K562 (cell line): ENCODE results near the gene TAS1R3. TPM values are rescaled to one million over a fixed set of nuclear protein-coding genes. Genes with fewer than 3 reads are reported as not detected.
A peak's percentile ranks its signal among the peaks of the same experiment; 100 is the strongest.

ENCODE experiments used
- CTBP1 ChIP-seq: fragments of 450-650 bp; IDR thresholded peaks from 2 replicates; pipeline ENCODE4 v1.6.1; 2016; ENCODE audit warnings: borderline replicate concordance
- E2F3 ChIP-seq: fragments of 250-450 bp; sonication (Bioruptor Pico); IDR thresholded peaks from 2 replicates; pipeline ENCODE4 v1.4.0; 2020; ENCODE audit warnings: mild to moderate bottlenecking
- E2F6 ChIP-seq, 2 experiments: IDR thresholded peaks; 2 replicates each; pipeline ENCODE4 v1.6.1; 2011; ENCODE audit warnings: borderline replicate concordance in 1 of 2, control low read depth in 1 of 2, low read depth in 1 of 2, low read length in 1 of 2, mild to moderate bottlenecking in 1 of 2, mixed read lengths in 1 of 2, moderate library complexity in 1 of 2; ENCODE audit not compliant: insufficient read depth in 1 of 2, insufficient read length in 1 of 2, poor library complexity in 1 of 2, severe bottlenecking in 1 of 2; ENCODE audit errors: extremely low read depth in 1 of 2
- FIP1L1 ChIP-seq: fragments of 200-400 bp; formaldehyde crosslinking; IDR thresholded peaks from 2 replicates; pipeline ENCODE4 v1.6.1; 2018; ENCODE audit warnings: mild to moderate bottlenecking, low read depth, low read length; ENCODE audit not compliant: poor library complexity, severe bottlenecking
- HDAC1 ChIP-seq, 2 experiments: fragments of 450-650 bp; IDR thresholded peaks; 2 replicates each; pipeline ENCODE4 v1.6.1; 2016 to 2017; ENCODE audit warnings: inconsistent platforms in 1 of 2, mild to moderate bottlenecking in 1 of 2, moderate library complexity in 1 of 2
- JUN ChIP-seq, 2 experiments: sonication (generic) in 1 of 2; formaldehyde crosslinking in 1 of 2; IDR thresholded peaks; 2 replicates each; pipeline versions ENCODE4 v1.6.1 to v1.8.0; 2012 to 2022; ENCODE audit warnings: borderline replicate concordance in 2 of 2, mild to moderate bottlenecking in 2 of 2, improper control_type of control experiment in 1 of 2, low read depth in 1 of 2, low read length in 1 of 2, missing genetic modification reagents in 1 of 2
- JUND ChIP-seq, 2 experiments: IDR thresholded peaks; 2 replicates in 1 of 2; 3 replicates in 1 of 2; pipeline ENCODE4 v1.6.1; 2011; ENCODE audit warnings: borderline replicate concordance in 2 of 2, low read depth in 2 of 2, low read length in 2 of 2, improper control_type of control experiment in 1 of 2, missing biosample characterization in 1 of 2, missing genetic modification characterization in 1 of 2, missing genetic modification reagents in 1 of 2
- MAFG ChIP-seq: fragments of 450-650 bp; conservative IDR thresholded peaks from 2 replicates; pipeline ENCODE4 v1.6.1; 2016; ENCODE audit warnings: missing genetic modification characterization, missing compliant biosample characterization
- NCOA6 ChIP-seq: fragments of 450-650 bp; IDR thresholded peaks from 2 replicates; pipeline ENCODE4 v1.6.1; 2017; ENCODE audit warnings: mild to moderate bottlenecking
- OTX1 ChIP-seq: fragments of 450-650 bp; formaldehyde crosslinking; IDR thresholded peaks from 2 replicates; pipeline ENCODE4 v1.4.0; 2022; ENCODE audit warnings: mild to moderate bottlenecking
- SNRNP70 ChIP-seq: fragments of 200-400 bp; formaldehyde crosslinking; optimal IDR thresholded peaks from 2 replicates; pipeline ENCODE3; 2017; ENCODE audit warnings: low read depth, low read length
- ZNF740 ChIP-seq, 3 experiments: fragments of 200-800 bp in 1 of 3; sonication (Bioruptor generic) in 1 of 3; sonication (generic) in 1 of 3; formaldehyde crosslinking in 1 of 3; IDR thresholded peaks; 2 replicates each; pipeline versions ENCODE4 v1.6.1 to v1.8.0; 2016 to 2022; ENCODE audit warnings: mild to moderate bottlenecking in 2 of 3, missing compliant biosample characterization in 2 of 3, missing genetic modification characterization in 2 of 3, missing genetic modification reagents in 1 of 3
- polyA plus RNA-seq, 8 experiments: library from polyadenylated mRNA; depleted of rRNA in 4 of 8; stranded (reverse) in 5 of 8; unstranded in 3 of 8; fragments of >200 nt; fragmentation: Nextera tagmentation in 2 of 8; fragmentation: Illumina TruSeq in 1 of 8; extraction: Ambion mirVana in 2 of 8; extraction: Trizol in 1 of 8; gene quantifications; 2 replicates each; pipeline versions ENCODE4 v1.2.1 to v1.2.3, GENCODE V29; 2011 to 2014; ENCODE audit warnings: inconsistent platforms in 1 of 8, missing spikeins in 1 of 8
- total RNA-seq, 7 experiments: library from RNA; depleted of rRNA in 6 of 7; stranded (reverse); fragments of >200 nt in 6 of 7; fragmentation: Illumina TruSeq in 2 of 7; extraction: Trizol in 2 of 7; gene quantifications; 2 replicates each; pipeline versions ENCODE4 v1.2.1 to v1.2.3, GENCODE V29; 2011 to 2021; ENCODE audit warnings: low replicate concordance in 1 of 7
- TF ChIP-seq, protein P1 (sequence below): sonication (generic); formaldehyde crosslinking; IDR thresholded peaks from 2 replicates; pipeline ENCODE4 v1.8.0; 2023; ENCODE audit warnings: mild to moderate bottlenecking, missing genetic modification reagents
- TF ChIP-seq, protein P2 (sequence below): sonication (generic); formaldehyde crosslinking; IDR thresholded peaks from 2 replicates; pipeline ENCODE4 v1.8.1; 2023; ENCODE audit warnings: mild to moderate bottlenecking, missing genetic modification reagents
- TF ChIP-seq, protein P3 (sequence below), 2 experiments: fragments of 450-650 bp in 1 of 2; sonication (generic) in 1 of 2; formaldehyde crosslinking; conservative IDR thresholded peaks; 2 replicates each; pipeline versions ENCODE4 v1.4.0 to v1.8.1; 2020 to 2022; ENCODE audit warnings: mild to moderate bottlenecking in 1 of 2, missing genetic modification reagents in 1 of 2

Gene TAS1R3
- total and polyA plus RNA-seq, 9 of the 15 experiments (the other 6 are each of a cell fraction or from before 2014, with no cell fraction given): 0.07 to 0.13 TPM; not detected in 7

GRCh38 chr1:1358433-1359271, 27.6 kb downstream of the TAS1R3 start, which contains the start of gene MXRA8 (continued):
- TF ChIP-seq JUND (IDR thresholded peaks at IDR 0.05; ENCODE audit: borderline replicate concordance, low read depth, low read length): peak; percentile 76; the same call in 1 of the 2 replicates
- peak; percentile 44; the same call in 1 of the 3 replicates for TF ChIP-seq JUND (tag; IDR thresholded peaks at IDR 0.05; ENCODE audit: borderline replicate concordance, low read depth, low read length)
- TF ChIP-seq OTX1: no peak
- TF ChIP-seq FIP1L1: peak; percentile 53
- TF ChIP-seq ZNF740 (CRISPR knock-in tag; IDR thresholded peaks at IDR 0.05): no peak
- TF ChIP-seq ZNF740 (tag; IDR thresholded peaks at IDR 0.05): peak in 1 of 2 experiments; percentile 62; a peak in 1 of 4 replicates
- TF ChIP-seq SNRNP70: no peak
- TF ChIP-seq E2F6 (IDR thresholded peaks at IDR 0.05; ENCODE audit: borderline replicate concordance in 1 of 2, extremely low read depth in 1 of 2, insufficient read depth in 1 of 2, insufficient read length in 1 of 2, low read depth in 1 of 2, low read length in 1 of 2, poor library complexity in 1 of 2, severe bottlenecking in 1 of 2): peak in 1 of 2 experiments; percentile 45
- TF ChIP-seq E2F3 (CRISPR knock-in tag): no peak
- TF ChIP-seq CTBP1: peak; percentile 56; the same call in 1 of the 2 replicates
- 0 out of 2 replicates have a peak, but pooled peaks have one; percentile 22 for TF ChIP-seq JUN (IDR thresholded peaks at IDR 0.05; ENCODE audit: borderline replicate concordance, low read depth, low read length)
- no peak for TF ChIP-seq JUN (CRISPR knock-in tag; IDR thresholded peaks at IDR 0.05; ENCODE audit: borderline replicate concordance)
- TF ChIP-seq NCOA6: peak; percentile 75
- TF ChIP-seq, protein P1, sequence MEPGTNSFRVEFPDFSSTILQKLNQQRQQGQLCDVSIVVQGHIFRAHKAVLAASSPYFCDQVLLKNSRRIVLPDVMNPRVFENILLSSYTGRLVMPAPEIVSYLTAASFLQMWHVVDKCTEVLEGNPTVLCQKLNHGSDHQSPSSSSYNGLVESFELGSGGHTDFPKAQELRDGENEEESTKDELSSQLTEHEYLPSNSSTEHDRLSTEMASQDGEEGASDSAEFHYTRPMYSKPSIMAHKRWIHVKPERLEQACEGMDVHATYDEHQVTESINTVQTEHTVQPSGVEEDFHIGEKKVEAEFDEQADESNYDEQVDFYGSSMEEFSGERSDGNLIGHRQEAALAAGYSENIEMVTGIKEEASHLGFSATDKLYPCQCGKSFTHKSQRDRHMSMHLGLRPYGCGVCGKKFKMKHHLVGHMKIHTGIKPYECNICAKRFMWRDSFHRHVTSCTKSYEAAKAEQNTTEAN: no peak
- TF ChIP-seq, protein P2, sequence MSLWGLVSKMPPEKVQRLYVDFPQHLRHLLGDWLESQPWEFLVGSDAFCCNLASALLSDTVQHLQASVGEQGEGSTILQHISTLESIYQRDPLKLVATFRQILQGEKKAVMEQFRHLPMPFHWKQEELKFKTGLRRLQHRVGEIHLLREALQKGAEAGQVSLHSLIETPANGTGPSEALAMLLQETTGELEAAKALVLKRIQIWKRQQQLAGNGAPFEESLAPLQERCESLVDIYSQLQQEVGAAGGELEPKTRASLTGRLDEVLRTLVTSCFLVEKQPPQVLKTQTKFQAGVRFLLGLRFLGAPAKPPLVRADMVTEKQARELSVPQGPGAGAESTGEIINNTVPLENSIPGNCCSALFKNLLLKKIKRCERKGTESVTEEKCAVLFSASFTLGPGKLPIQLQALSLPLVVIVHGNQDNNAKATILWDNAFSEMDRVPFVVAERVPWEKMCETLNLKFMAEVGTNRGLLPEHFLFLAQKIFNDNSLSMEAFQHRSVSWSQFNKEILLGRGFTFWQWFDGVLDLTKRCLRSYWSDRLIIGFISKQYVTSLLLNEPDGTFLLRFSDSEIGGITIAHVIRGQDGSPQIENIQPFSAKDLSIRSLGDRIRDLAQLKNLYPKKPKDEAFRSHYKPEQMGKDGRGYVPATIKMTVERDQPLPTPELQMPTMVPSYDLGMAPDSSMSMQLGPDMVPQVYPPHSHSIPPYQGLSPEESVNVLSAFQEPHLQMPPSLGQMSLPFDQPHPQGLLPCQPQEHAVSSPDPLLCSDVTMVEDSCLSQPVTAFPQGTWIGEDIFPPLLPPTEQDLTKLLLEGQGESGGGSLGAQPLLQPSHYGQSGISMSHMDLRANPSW: no peak
- TF ChIP-seq MAFG (tag): no peak
- TF ChIP-seq, protein P3, sequence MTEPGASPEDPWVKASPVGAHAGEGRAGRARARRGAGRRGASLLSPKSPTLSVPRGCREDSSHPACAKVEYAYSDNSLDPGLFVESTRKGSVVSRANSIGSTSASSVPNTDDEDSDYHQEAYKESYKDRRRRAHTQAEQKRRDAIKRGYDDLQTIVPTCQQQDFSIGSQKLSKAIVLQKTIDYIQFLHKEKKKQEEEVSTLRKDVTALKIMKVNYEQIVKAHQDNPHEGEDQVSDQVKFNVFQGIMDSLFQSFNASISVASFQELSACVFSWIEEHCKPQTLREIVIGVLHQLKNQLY (CRISPR knock-in tag; conservative IDR thresholded peaks at IDR 0.05): no peak
- 0 out of 4 replicates have a peak, but pooled peaks of 1 of the 2 experiments have one; percentile 40 for TF ChIP-seq HDAC1 (IDR thresholded peaks at IDR 0.05)
